Hepatocyte (in vitro differentiated cells): ENCODE measurements around the gene DDIAS. TPM values are rescaled to one million over a fixed set of nuclear protein-coding genes. Genes with fewer than 3 reads are reported as not detected.

ENCODE experiments used
- DNase-seq: peaks from one replicate; pipeline ENCODE4 v3.0.0-alpha.2; 2016; ENCODE audit warnings: low spot score
- H2AFZ ChIP-seq: fragments of 200-600 bp; sonication (generic); 2 replicates; pipeline ENCODE4 v1.6.0; 2016; ENCODE audit warnings: antibody characterized with exemption, mild to moderate bottlenecking
- H3K27ac ChIP-seq: fragments of 200-600 bp; sonication (generic); 2 replicates; pipeline ENCODE4 v1.5.1; 2016; ENCODE audit warnings: mild to moderate bottlenecking
- H3K27me3 ChIP-seq: fragments of 200-600 bp; sonication (generic); 2 replicates; pipeline ENCODE4 v1.6.1; 2016
- H3K36me3 ChIP-seq: fragments of 200-600 bp; sonication (generic); replicated peaks from 2 replicates; pipeline ENCODE4 v1.5.1; 2016; ENCODE audit warnings: low read depth; ENCODE audit not compliant: insufficient read depth
- H3K4me1 ChIP-seq: fragments of 200-600 bp; sonication (generic); 2 replicates; pipeline ENCODE4 v1.5.1; 2016; ENCODE audit warnings: mild to moderate bottlenecking, moderate library complexity; ENCODE audit not compliant: insufficient read depth
- H3K4me2 ChIP-seq: fragments of 200-600 bp; sonication (generic); 2 replicates; pipeline ENCODE4 v1.6.0; 2016
- H3K4me3 ChIP-seq: fragments of 200-600 bp; sonication (generic); 2 replicates; pipeline ENCODE4 v1.5.1; 2016; ENCODE audit warnings: mild to moderate bottlenecking
- H3K79me2 ChIP-seq: fragments of 200-600 bp; sonication (generic); 2 replicates; pipeline ENCODE4 v1.6.0; 2017; ENCODE audit warnings: mild to moderate bottlenecking
- H3K9me2 ChIP-seq: fragments of 200-600 bp; sonication (generic); replicated peaks from 2 replicates; pipeline ENCODE4 v1.6.0; 2017; ENCODE audit warnings: mild to moderate bottlenecking; ENCODE audit not compliant: insufficient read depth
- H3K9me3 ChIP-seq: fragments of 200-600 bp; sonication (generic); 2 replicates; pipeline ENCODE4 v1.5.1; 2016; ENCODE audit warnings: low read depth, mild to moderate bottlenecking
- H4K20me1 ChIP-seq: fragments of 200-600 bp; sonication (generic); 2 replicates; pipeline ENCODE4 v1.6.0; 2016; ENCODE audit warnings: mild to moderate bottlenecking; ENCODE audit not compliant: insufficient read depth, poor library complexity, severe bottlenecking
- CTCF ChIP-seq: fragments of 200-600 bp; sonication (generic); IDR thresholded peaks from 2 replicates; pipeline ENCODE4 v1.5.1; 2016; ENCODE audit warnings: antibody characterized with exemption, mild to moderate bottlenecking; ENCODE audit not compliant: poor library complexity
- EZH2 ChIP-seq: fragments of 200-600 bp; sonication (generic); IDR thresholded peaks from 2 replicates; pipeline ENCODE4 v1.6.1; 2016; ENCODE audit warnings: antibody characterized with exemption, mild to moderate bottlenecking, borderline replicate concordance
- EZH2phosphoT487 ChIP-seq: fragments of 200-600 bp; sonication (generic); IDR thresholded peaks from one replicate; pipeline ENCODE4 v1.6.1; 2018; ENCODE audit warnings: antibody characterized with exemption, mild to moderate bottlenecking, low read depth, moderate library complexity; ENCODE audit not compliant: unreplicated experiment, severe bottlenecking
- WGBS: methylation state at CpG from one replicate; pipeline ENCODE4 v1.1.6; 2016; ENCODE audit warnings: low lambda C conversion rate; ENCODE audit errors: missing lambda C conversion rate; 5-methylcytosine and 5-hydroxymethylcytosine counted together
- polyA plus RNA-seq: library from polyadenylated mRNA; unstranded; fragments of >200 nt; fragmentation: Nextera tagmentation; extraction: Ambion mirVana; gene quantifications from 2 replicates; pipeline ENCODE4 v1.2.1, GENCODE V29; 2016
- total RNA-seq: library from RNA; depleted of rRNA; stranded (reverse); fragments of >200 nt; gene quantifications from 2 replicates; pipeline ENCODE4 v1.2.3, GENCODE V29; 2014

Gene DDIAS
- total and polyA plus RNA-seq, 2 experiments from 2014 or later: 0.92 to 2.6 TPM

DNA sequence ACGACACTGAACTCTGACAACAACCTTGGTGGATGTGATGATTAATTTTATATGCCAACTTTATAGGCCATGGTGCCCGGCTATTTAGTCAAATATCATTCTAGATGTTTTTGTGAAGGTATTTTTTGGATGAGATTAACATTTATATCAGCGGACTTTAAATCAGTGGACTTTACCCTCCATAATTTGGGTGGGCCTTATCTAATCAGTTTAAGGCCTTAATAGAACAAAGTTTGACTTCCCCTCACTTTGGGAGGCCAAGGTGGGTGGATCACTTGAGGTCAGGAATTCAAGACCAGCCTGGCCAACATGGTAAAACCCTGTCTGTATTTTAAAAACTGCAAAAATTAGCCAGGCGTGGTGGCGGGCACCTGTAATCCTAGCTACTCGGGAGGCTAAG, 5.4 kb upstream of the DDIAS start:
- H3K27ac ChIP-seq: no peak overlapping the region
- peaks cover 8% of the 10 kb centered on the region for H3K4me1 ChIP-seq
- no peak for DNase-seq
- no peaks in the 10 kb centered on the region for H3K27me3 ChIP-seq
- no peak overlapping the region for H2AFZ ChIP-seq
- H3K9me2 ChIP-seq: no peaks in the 10 kb centered on the region
- no peak overlapping the region for H3K4me3 ChIP-seq
- peaks cover 44% of the 10 kb centered on the region for H3K79me2 ChIP-seq
- no peak overlapping the region for H3K4me2 ChIP-seq
- H4K20me1 ChIP-seq: no peaks in the 10 kb centered on the region
- no peaks in the 10 kb centered on the region for H3K9me3 ChIP-seq
- WGBS: 98% methylated on average over 6 of the region's 6 CpGs
- H3K36me3 ChIP-seq: no peaks in the 10 kb centered on the region
- no peak for TF ChIP-seq CTCF
- TF ChIP-seq EZH2: no peak
- no peak for TF ChIP-seq EZH2phosphoT487

DNA sequence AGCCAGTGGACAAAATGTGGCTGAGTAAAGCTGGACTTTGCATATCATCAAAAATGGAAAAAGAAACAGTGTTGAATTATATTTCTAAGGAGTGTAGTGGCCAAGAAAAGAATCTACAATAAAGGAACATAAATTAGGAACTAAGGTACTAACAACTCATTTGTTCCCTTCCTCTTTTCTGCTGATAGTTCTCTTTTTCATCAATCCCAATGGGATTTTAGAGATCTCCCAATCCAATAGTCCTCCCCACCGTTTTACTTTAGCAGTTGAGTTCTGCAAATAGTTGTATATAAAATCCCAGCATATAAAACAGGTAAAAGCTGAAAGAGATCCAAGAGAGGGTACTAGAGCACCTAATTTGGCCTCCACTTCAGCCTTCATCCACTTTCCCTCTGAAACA, 3.3 kb upstream of the DDIAS start:
- no peaks in the 10 kb centered on the region for H4K20me1 ChIP-seq
- H3K9me2 ChIP-seq: no peaks in the 10 kb centered on the region
- no peak for DNase-seq
- H3K36me3 ChIP-seq: no peaks in the 10 kb centered on the region
- no peaks in the 10 kb centered on the region for H3K27me3 ChIP-seq
- WGBS: 64% methylated on average over 1 of the region's 1 CpG
- no peak overlapping the region for H3K4me3 ChIP-seq
- H3K4me1 ChIP-seq: peaks cover 8% of the 10 kb centered on the region
- no peak for TF ChIP-seq CTCF
- no peak for TF ChIP-seq EZH2phosphoT487
- no peak for TF ChIP-seq EZH2
- H3K9me3 ChIP-seq: no peaks in the 10 kb centered on the region
- no peak overlapping the region for H2AFZ ChIP-seq
- H3K4me2 ChIP-seq: peak overlapping the region; percentile 7
- H3K27ac ChIP-seq: no peak overlapping the region
- peaks cover 32% of the 10 kb centered on the region for H3K79me2 ChIP-seq

- Histone ChIP-seq H3K9me3 (no peaks in the 10 kb centered on the region), H3K36me3 (no peaks in the 10 kb centered on the region), H3K4me3 (peak overlapping the region; percentile 40), H3K79me2 (peaks cover 29% of the 10 kb centered on the region), H4K20me1 (no peaks in the 10 kb centered on the region), H2AFZ (peak overlapping the region; percentile 95), H3K27ac (peak overlapping the region; percentile 88), H3K9me2 (no peaks in the 10 kb centered on the region), H3K27me3 (no peaks in the 10 kb centered on the region), H3K4me2 (peak overlapping the region; percentile 92), H3K4me1 (peaks cover 8% of the 10 kb centered on the region)
- 41% methylated on average over 3 of the region's 3 CpGs for WGBS
- TF ChIP-seq EZH2phosphoT487 (no peak), EZH2 (no peak), CTCF (no peak)
- DNase-seq: no peak
Observed at GRCh38 chr11:82899186-82899820, 2.2 kb upstream of the DDIAS start.
